B cell (primary cell): ENCODE results near the gene SH3BP2. TPM values are rescaled to one million over a fixed set of nuclear protein-coding genes. Genes with fewer than 3 reads are reported as not detected.
A peak's percentile ranks its signal among the peaks of the same experiment; 100 is the strongest.

Source experiments
- ATAC-seq: fragments of 200-7000 bp; cut with Tn5 transposase; one replicate; pipeline ENCODE4 v1.10.0; 2021; ENCODE audit warnings: low read depth, mild to moderate bottlenecking, moderate number of reproducible peaks, moderate library complexity
- CTCF ChIA-PET: fragments of 350-600 bp; sonication (Branson Sonifier 250); formaldehyde crosslinking; loops from one replicate; lab custom pipeline; 2021; ENCODE audit warnings: antibody characterized with exemption, inconsistent platforms; lab: Charles Lee
- POLR2A ChIA-PET: fragments of 350-600 bp; sonication (Branson Sonifier 250); formaldehyde crosslinking; loops from one replicate; lab custom pipeline; 2021; ENCODE audit warnings: antibody characterized with exemption; lab: Charles Lee
- DNase-seq: peaks from one replicate; pipeline ENCODE4 v3.0.0; 2013
- H2AFZ ChIP-seq: 2 replicates; pipeline ENCODE4 v1.6.1; 2012; ENCODE audit warnings: mild to moderate bottlenecking, low read depth, low read length; ENCODE audit not compliant: insufficient read depth, poor library complexity, severe bottlenecking
- H3K27ac ChIP-seq, 2 donors: 1 replicate in 1 of 2; 2 replicates in 1 of 2; pipeline ENCODE4 v1.5.1; 2012 to 2013; ENCODE audit warnings: low read length in 2 of 2, mild to moderate bottlenecking in 2 of 2, moderate library complexity in 1 of 2
- H3K27me3 ChIP-seq, 4 experiments: fragments of 200-600 bp in 1 of 4; sonication (generic) in 1 of 4; replicated peaks in 1 of 4; 1 replicate in 2 of 4; 2 replicates in 2 of 4; pipeline versions ENCODE4 v1.6.1 to v1.7.0; 2013 to 2016; ENCODE audit warnings: low read length in 3 of 4, mild to moderate bottlenecking in 2 of 4, mixed read lengths in 1 of 4, moderate library complexity in 1 of 4; ENCODE audit not compliant: insufficient read depth in 4 of 4, control insufficient read depth in 3 of 4; ENCODE audit errors: control extremely low read depth in 1 of 4
- H3K36me3 ChIP-seq, 2 experiments: replicated peaks in 1 of 2; 1 replicate in 1 of 2; 2 replicates in 1 of 2; pipeline versions ENCODE4 v1.6.1 to v1.7.1; 2013; ENCODE audit warnings: low read length in 1 of 2; ENCODE audit not compliant: insufficient read depth in 2 of 2, control insufficient read depth in 1 of 2; ENCODE audit errors: control extremely low read depth in 1 of 2, extremely low read depth in 1 of 2
- H3K4me1 ChIP-seq, 2 donors: fragments of 200-600 bp in 1 of 2; sonication (generic) in 1 of 2; 1 replicate in 1 of 2; 2 replicates in 1 of 2; pipeline versions ENCODE4 v1.5.1 to v1.6.1; 2013 to 2017; ENCODE audit warnings: low read length in 2 of 2; ENCODE audit not compliant: control insufficient read depth in 2 of 2, insufficient read depth in 2 of 2
- H3K4me2 ChIP-seq: replicated peaks from 2 replicates; pipeline ENCODE3; 2012; ENCODE audit warnings: mild to moderate bottlenecking, low read depth, low read length; ENCODE audit not compliant: poor library complexity, severe bottlenecking
- H3K4me3 ChIP-seq, 5 experiments: fragments of 200-600 bp in 1 of 5; sonication (generic) in 1 of 5; 1 replicate in 3 of 5; 2 replicates in 2 of 5; pipeline versions ENCODE4 v1.5.1 to v1.7.0; 2011 to 2016; ENCODE audit warnings: low read length in 4 of 5, mild to moderate bottlenecking in 4 of 5, low read depth in 2 of 5, control low read depth in 1 of 5, moderate library complexity in 1 of 5; ENCODE audit not compliant: insufficient read depth in 1 of 5; ENCODE audit errors: control extremely low read depth in 1 of 5, extremely low read depth in 1 of 5
- H3K79me2 ChIP-seq: fragments of 200-600 bp; sonication (generic); one replicate; pipeline ENCODE4 v1.6.0; 2016; ENCODE audit warnings: low read length; ENCODE audit not compliant: control insufficient read depth, insufficient read depth
- H3K9ac ChIP-seq: fragments of 200-600 bp; sonication (generic); 2 replicates; pipeline ENCODE4 v1.6.1; 2017; ENCODE audit warnings: mild to moderate bottlenecking, low read length, moderate library complexity
- H3K9me3 ChIP-seq, 3 donors: one replicate each; pipeline versions ENCODE4 v1.6.1 to v1.7.1; 2013; ENCODE audit warnings: low read length in 2 of 3; ENCODE audit not compliant: control insufficient read depth in 2 of 3, insufficient read depth in 1 of 3; ENCODE audit errors: control extremely low read depth in 1 of 3
- H4K20me1 ChIP-seq: 2 replicates; pipeline ENCODE4 v1.6.0; 2012; ENCODE audit warnings: mild to moderate bottlenecking, low read length; ENCODE audit not compliant: insufficient read depth, control insufficient read depth, poor library complexity, severe bottlenecking
- H3K27ac Mint-ChIP-seq: one replicate; pipeline ENCODE4 v1.8.0; 2021; ENCODE audit warnings: mixed read lengths
- H3K27me3 Mint-ChIP-seq: one replicate; pipeline ENCODE4 v1.8.0; 2021; ENCODE audit warnings: mixed read lengths
- H3K4me1 Mint-ChIP-seq: one replicate; pipeline ENCODE4 v1.8.0; 2021; ENCODE audit warnings: mixed read lengths
- H3K4me3 Mint-ChIP-seq: one replicate; pipeline ENCODE4 v1.8.0; 2021; ENCODE audit warnings: mixed read lengths
- H3K9me3 Mint-ChIP-seq: one replicate; pipeline ENCODE4 v1.8.0; 2022; ENCODE audit warnings: mixed read lengths; ENCODE audit not compliant: insufficient read depth
- CTCF ChIP-seq: fragments of 200-600 bp; IDR thresholded peaks from one replicate; pipeline ENCODE4 v1.8.0; 2022; ENCODE audit warnings: antibody characterized with exemption, mild to moderate bottlenecking
- EZH2 ChIP-seq: IDR thresholded peaks from 2 replicates; pipeline ENCODE4 v1.6.1; 2012; ENCODE audit warnings: borderline replicate concordance, low read depth, mild to moderate bottlenecking, moderate library complexity, low read length; ENCODE audit not compliant: insufficient read depth, poor library complexity, severe bottlenecking
- WGBS: methylation state at CpG from one replicate; pipeline ENCODE4 v1.1.5; 2013; ENCODE audit warnings: missing lambda C conversion rate; ENCODE audit not compliant: insufficient coverage; 5-methylcytosine and 5-hydroxymethylcytosine counted together
- intact Hi-C: fragments of 100-400 bp; cut with micrococcal nuclease; formaldehyde crosslinking; loops from one replicate; pipeline ENCODE4 v1.10.0; 2022
- polyA plus RNA-seq: library from polyadenylated mRNA; depleted of rRNA; stranded (reverse); fragments of >200 nt; gene quantifications from 2 replicates; pipeline ENCODE4 v1.2.3, GENCODE V29; 2012
- total RNA-seq, 2 donors: library from RNA; stranded (reverse); fragments of 120-200 nt in 1 of 2; gene quantifications; 1 replicate in 1 of 2; 2 replicates in 1 of 2; pipeline versions ENCODE4 v1.2.3 to v1.2.4, GENCODE V29; 2013 to 2022

Gene SH3BP2
- total and polyA plus RNA-seq, 2 donors (not counting 1 experiment from before 2014, with no cell fraction given): 30.8 to 219 TPM

- Mint-ChIP-seq H3K4me3 (peak overlapping the region; percentile 83), H3K4me1 (peaks cover 70% of the 10 kb centered on the region)
- peak overlapping the region; percentile 76 to 83 for H3K27ac ChIP-seq
These were observed 5.7 kb downstream of the SH3BP2 start for GRCh38 chr4:2798399-2799223.

More at GRCh38 chr4:2798399-2799223, 5.7 kb downstream of the SH3BP2 start:
- Histone ChIP-seq H3K27me3 (no peaks in the 10 kb centered on the region), H3K4me2 (peak overlapping the region; percentile 86), H3K9me3 (no peaks in the 10 kb centered on the region), H3K36me3 (peaks cover 0 to 13% of the 10 kb centered on the region in 2 experiments), H4K20me1 (peaks cover 24% of the 10 kb centered on the region), H2AFZ (peak overlapping the region; percentile 20), H3K79me2 (peaks cover 81% of the 10 kb centered on the region), H3K4me3 (peak overlapping the region; percentile 46 to 67 (median 59)), H3K9ac (peak overlapping the region; percentile 63), H3K4me1 (peaks cover 76 to 95% of the 10 kb centered on the region in 2 donors)
- POLR2A ChIA-PET: interaction anchor here (0.8 to 3.0 kb wide), 10 partner anchors 8 to 164 kb away, joined by 3 to 9 read pairs (median 4); no protein-coding TSS in a partner anchor
- ATAC-seq (peak; percentile 46), DNase-seq (peak; percentile 74)
- WGBS: 10% methylated on average over 27 of the region's 29 CpGs
- TF ChIP-seq EZH2 (no peak), CTCF (no peak)
- Mint-ChIP-seq H3K27me3 (no peaks in the 10 kb centered on the region), H3K9me3 (no peaks in the 10 kb centered on the region), H3K27ac (peak overlapping the region; percentile 90)
- CTCF ChIA-PET: interaction anchor here (1.1 to 1.9 kb wide), 5 partner anchors 10 to 63 kb away, joined by 3 to 6 read pairs (median 4); no protein-coding TSS in a partner anchor
- intact Hi-C loops: loop anchor here (2.0 kb wide), 1 partner anchor 14 kb away; no protein-coding TSS in a partner anchor
